ENCODE data around the gene GRK5.

- TF ChIP-seq CTCF (IDR thresholded peaks at IDR 0.05), result no peak
- no peak for TF ChIP-seq EZH2phosphoT487 (IDR thresholded peaks at IDR 0.05)
- no peak for TF ChIP-seq EZH2 (IDR thresholded peaks at IDR 0.05)
Measured at GRCh38 chr10:119393019-119393418, 185.6 kb downstream of the GRK5 start.
